LNCaP clone FGC (cell line): ENCODE results near the gene LSM12.
A peak's percentile ranks its signal among the peaks of the same experiment; 100 is the strongest.
"Not testable (repeated sequence)": the region's sequence is repeated elsewhere in the genome, so short reads cannot be mapped to it uniquely, and the experiment has no call there.

Experiments
- DNase-seq: peaks from one replicate; pipeline ENCODE4 v3.0.0-alpha.2; 2011; ENCODE audit warnings: low read depth
- H3K4me3 ChIP-seq: 2 replicates; pipeline ENCODE4 v1.5.1; 2011; ENCODE audit warnings: mild to moderate bottlenecking, low read depth, low read length, control low read depth
- TF ChIP-seq, protein P1 (sequence below): IDR thresholded peaks from 2 replicates; pipeline ENCODE4 v1.5.1; 2012; ENCODE audit warnings: mild to moderate bottlenecking; ENCODE audit not compliant: control insufficient read depth, insufficient read depth; ENCODE audit errors: extremely low read depth

Gene LSM12

DNA sequence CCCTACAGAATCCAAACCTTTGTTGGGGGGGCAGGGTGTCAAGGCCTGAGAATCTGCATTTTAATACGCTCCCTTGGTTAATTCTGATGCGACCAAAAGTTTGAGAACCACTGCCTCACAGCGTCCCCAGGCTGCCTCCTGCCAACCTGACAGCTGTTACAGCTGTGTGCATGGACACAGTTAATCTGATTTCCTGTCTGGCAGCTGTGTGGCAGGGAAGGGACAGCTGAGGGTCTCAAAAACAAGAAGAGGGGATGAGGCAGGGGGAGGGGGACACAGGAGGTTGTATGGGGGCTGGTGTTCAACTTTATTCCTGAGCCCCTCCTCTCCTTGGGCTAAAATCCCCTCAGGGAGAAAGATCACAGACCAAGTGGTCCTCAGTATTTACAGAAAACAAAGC, 39.5 kb upstream of the LSM12 start:
- TF ChIP-seq, protein P1, sequence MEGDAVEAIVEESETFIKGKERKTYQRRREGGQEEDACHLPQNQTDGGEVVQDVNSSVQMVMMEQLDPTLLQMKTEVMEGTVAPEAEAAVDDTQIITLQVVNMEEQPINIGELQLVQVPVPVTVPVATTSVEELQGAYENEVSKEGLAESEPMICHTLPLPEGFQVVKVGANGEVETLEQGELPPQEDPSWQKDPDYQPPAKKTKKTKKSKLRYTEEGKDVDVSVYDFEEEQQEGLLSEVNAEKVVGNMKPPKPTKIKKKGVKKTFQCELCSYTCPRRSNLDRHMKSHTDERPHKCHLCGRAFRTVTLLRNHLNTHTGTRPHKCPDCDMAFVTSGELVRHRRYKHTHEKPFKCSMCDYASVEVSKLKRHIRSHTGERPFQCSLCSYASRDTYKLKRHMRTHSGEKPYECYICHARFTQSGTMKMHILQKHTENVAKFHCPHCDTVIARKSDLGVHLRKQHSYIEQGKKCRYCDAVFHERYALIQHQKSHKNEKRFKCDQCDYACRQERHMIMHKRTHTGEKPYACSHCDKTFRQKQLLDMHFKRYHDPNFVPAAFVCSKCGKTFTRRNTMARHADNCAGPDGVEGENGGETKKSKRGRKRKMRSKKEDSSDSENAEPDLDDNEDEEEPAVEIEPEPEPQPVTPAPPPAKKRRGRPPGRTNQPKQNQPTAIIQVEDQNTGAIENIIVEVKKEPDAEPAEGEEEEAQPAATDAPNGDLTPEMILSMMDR, result no peak
- DNase-seq, result no peak
- H3K4me3 ChIP-seq, result no peak overlapping the region

DNA sequence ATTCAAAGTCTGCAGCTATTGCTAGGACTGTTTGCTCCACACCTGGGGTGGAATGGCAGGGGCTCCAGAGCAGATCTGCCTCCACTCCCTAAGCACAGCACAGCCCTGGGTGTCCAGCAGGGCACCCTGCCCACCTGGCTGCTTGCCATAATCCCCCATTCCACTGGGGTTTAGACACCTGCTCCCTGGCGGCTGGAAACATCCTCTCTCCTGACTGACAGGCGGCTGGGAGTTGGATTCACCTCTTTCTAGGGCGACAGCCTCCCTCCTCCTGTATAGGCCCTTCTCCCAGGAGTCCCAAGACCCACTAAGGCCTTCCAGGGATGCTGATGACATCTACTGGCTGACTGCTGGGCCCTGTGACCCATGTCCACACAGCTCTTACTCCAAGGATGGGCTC, 39.0 kb upstream of the LSM12 start:
- no peak overlapping the region for H3K4me3 ChIP-seq
- DNase-seq, result no peak
- TF ChIP-seq, protein P1, result no peak

DNA sequence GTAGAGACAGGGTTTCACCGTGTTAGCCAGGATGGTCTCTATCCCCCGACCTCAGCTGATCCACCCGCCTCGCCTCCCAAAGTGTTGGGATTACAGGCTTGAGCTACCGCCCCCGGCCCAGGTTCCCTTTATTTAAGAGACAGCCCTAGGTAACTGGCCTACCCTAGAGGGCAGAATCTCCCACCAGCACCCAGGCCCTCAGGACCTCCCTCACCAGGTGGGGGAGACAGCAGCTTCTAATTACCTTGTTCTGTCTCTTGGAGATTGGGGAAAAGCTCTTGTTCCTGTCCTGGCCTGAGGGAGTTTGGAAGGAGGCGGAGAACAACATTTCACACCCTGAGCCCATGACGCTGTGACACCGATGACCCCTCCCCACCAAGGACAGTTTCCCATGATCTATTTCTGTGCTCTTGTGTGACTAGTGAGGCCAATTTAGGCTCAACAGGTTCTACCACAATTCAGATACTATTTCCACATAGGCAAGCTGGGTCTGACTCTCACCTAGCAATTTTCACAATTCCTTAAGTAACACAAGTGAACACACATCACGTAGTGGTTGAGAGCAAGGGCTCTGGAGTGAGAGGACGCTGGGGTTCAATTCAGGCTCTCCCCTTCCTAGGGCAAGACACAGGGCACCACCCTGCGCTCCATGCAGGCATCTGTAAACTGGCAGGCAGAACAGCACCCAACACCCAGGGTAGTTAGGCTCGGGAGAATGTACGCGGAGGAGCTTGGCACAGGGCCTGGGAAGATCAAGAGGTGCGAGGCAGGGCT, 36.6 kb upstream of the LSM12 start:
- no peak for DNase-seq
- no peak overlapping the region for H3K4me3 ChIP-seq
- TF ChIP-seq, protein P1, result no peak

DNA sequence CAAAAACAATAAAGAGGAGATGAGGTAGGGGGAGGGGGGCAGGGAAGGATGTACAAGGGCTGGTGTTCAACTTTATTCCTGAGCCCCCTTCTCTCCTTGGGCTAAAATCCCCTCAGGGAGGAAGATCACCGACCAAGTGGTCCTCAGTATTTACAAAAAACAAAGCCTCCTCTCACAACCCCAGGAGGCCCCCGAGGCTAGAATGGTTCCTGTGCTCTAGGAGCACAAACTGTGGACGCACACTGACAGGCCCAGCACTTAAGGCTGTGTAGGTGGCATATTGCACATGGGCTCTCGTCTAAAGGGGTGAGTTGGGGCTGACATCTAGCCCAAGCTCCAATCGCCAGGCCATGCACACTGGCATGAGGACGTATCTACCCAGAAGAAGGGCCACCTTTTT, 35.4 kb upstream of the LSM12 start:
- not testable (repeated sequence) for DNase-seq, H3K4me3 ChIP-seq

DNA sequence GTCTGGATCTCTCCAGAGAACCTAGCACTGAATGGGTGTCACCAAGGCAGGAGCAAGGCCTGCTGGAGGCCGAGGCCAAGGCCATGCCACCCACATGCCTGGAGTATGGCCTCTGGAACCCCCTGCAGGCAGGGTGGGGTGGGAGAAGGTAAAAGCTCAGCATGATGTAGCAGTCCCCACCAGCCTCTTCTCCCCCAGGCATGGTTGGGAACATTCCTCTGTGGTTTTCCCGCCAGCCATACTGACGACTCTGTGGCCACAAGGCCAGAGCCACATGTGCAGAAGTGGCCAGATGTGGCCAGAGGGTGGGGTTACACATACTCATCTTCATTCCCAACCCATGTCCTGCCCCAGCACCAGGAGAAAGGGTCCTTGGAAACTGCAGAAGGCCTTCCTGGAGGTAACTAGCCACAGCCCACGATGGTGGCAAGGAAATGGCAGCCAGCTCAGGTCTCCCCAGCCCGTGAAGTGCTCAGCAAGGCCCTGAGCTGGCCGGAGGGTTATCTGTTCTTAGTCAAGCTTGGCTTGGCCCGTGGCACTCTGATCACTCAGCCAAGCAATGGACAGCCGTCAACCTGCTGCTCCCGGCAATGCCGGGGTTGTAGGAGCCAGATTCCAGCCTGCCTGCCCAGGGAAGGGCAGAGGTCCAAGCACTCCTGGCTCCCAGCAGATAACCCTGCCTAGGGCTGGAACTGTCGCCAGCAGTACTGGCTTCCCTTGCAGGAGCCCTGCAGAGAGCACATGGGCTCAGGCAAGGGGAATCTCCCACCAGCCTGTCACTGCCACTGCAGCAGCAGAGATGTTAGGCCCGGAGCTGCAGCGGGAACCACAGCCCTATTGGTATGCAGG, 30.9 kb upstream of the LSM12 start:
- peak; percentile 36 for DNase-seq
- TF ChIP-seq, protein P1, result no peak
- no peak overlapping the region for H3K4me3 ChIP-seq

DNA sequence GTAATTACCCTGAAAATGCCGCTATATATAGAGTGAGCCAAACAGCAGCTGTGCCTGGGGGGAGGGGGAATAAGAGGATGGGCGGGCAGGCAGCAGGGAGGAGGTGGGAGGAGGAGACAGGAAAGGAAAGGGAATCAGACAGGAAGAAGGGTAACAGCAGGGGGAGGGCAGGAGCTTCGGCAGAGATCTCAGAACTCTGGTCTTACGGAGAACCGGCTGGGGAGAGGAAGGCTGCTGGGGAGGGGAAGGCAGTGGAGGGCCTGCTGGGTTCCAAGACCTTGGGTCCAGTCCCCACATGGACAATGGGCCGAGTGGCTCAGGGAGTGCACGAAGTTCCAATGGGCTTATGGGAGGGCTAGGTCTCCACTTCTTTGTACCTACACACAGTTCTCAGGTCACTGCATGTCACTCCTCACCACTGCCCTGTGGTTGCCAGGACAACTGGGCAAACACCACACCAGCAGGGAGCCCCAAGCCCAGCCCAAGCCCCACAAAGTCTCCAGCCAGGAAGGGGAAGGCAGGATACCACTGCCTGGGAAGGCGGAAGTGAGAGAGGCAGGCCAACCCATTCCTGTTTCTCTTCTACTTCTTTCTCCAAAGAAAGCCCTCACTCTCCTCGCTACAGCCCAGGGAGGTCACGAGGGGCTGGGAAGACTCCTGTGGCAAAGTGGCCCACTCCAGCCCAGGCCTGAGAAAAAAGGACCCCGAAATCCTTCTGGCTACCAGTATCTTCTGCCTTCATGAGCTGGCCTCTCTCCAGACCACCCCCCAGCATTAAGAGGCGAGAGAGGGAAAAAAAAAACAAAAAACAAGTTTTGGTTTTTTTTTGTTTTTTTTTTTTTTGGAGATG, 29.4 kb upstream of the LSM12 start:
- no peak for DNase-seq
- TF ChIP-seq, protein P1, result no peak
- no peak overlapping the region for H3K4me3 ChIP-seq

DNA sequence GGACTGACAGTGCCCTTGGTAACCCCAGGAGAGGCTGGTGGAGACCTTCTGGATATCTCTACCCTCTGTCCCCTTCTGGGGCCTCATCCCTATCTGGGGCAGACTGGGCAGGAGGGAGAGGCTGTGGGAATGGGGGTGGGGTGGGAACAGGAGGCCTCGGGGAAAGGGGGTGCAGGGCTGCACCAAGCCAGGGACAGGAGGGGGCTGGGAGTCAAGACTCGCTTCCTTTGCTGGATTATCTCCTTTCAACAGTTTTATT, 28.8 kb upstream of the LSM12 start:
- H3K4me3 ChIP-seq, result no peak overlapping the region
- TF ChIP-seq, protein P1, result no peak
- no peak for DNase-seq
